OCI-LY3 (cell line): Measurements from ENCODE around the gene PSAPL1.

Experiments
- EZH2phosphoT487 ChIP-seq: fragments of 200-600 bp; shearing (Covaris generic); IDR thresholded peaks from 2 replicates; pipeline ENCODE4 v1.6.1; 2018; ENCODE audit warnings: antibody characterized with exemption, mixed run types, low read depth
- TF ChIP-seq, protein P1 (sequence below): fragments of 200-600, 300-600 bp; sonication (generic); IDR thresholded peaks from 2 replicates; pipeline ENCODE4 v1.5.1; 2014; ENCODE audit warnings: antibody characterized with exemption, low read length, low read depth

GRCh38 chr4:7477695-7478094 lies 43.0 kb upstream of the PSAPL1 start:
- TF ChIP-seq, protein P1, sequence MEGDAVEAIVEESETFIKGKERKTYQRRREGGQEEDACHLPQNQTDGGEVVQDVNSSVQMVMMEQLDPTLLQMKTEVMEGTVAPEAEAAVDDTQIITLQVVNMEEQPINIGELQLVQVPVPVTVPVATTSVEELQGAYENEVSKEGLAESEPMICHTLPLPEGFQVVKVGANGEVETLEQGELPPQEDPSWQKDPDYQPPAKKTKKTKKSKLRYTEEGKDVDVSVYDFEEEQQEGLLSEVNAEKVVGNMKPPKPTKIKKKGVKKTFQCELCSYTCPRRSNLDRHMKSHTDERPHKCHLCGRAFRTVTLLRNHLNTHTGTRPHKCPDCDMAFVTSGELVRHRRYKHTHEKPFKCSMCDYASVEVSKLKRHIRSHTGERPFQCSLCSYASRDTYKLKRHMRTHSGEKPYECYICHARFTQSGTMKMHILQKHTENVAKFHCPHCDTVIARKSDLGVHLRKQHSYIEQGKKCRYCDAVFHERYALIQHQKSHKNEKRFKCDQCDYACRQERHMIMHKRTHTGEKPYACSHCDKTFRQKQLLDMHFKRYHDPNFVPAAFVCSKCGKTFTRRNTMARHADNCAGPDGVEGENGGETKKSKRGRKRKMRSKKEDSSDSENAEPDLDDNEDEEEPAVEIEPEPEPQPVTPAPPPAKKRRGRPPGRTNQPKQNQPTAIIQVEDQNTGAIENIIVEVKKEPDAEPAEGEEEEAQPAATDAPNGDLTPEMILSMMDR: no peak
- no peak for TF ChIP-seq EZH2phosphoT487
